SH-SY5Y (cell line): ENCODE measurements around the gene MALT1.

ENCODE experiments used
- GATA2 ChIP-seq: IDR thresholded peaks from 2 replicates; pipeline ENCODE4 v1.6.1; 2011; ENCODE audit warnings: mild to moderate bottlenecking, low read depth, low read length
- GATA3 ChIP-seq: IDR thresholded peaks from 2 replicates; pipeline ENCODE4 v1.6.1; 2011; ENCODE audit warnings: low read depth, mild to moderate bottlenecking, low read length, moderate library complexity

DNA sequence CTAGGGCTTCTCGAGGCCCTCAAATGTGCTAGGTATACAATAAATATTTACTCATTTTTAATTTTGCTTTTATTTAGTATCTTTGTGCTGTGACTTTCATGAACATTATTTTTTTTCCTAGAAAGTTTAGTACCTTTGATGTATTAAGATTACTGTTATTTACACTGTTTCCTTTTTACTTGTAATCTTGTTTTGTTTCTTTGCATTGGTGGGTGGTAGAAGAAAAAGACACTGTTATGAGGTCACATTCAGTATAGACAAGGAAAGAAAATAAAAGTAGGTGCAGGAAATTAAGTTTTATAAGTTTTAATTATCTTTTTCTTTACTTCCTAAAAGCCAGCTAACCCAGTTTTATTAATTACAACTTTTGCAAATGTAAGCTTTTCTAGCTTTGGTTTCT, 23.0 kb downstream of the MALT1 start:
- TF ChIP-seq GATA2 (no peak), GATA3 (no peak)
